ENCODE data around the gene PRTG. TPM values are rescaled to one million over a fixed set of nuclear protein-coding genes. Genes with fewer than 3 reads are reported as not detected.

PRTG gene
- total and polyA plus RNA-seq, 2 of the 13 experiments (the other 11 are each of a cell fraction or from before 2014, with no cell fraction given), result 13.2 to 22.3 TPM

DNA sequence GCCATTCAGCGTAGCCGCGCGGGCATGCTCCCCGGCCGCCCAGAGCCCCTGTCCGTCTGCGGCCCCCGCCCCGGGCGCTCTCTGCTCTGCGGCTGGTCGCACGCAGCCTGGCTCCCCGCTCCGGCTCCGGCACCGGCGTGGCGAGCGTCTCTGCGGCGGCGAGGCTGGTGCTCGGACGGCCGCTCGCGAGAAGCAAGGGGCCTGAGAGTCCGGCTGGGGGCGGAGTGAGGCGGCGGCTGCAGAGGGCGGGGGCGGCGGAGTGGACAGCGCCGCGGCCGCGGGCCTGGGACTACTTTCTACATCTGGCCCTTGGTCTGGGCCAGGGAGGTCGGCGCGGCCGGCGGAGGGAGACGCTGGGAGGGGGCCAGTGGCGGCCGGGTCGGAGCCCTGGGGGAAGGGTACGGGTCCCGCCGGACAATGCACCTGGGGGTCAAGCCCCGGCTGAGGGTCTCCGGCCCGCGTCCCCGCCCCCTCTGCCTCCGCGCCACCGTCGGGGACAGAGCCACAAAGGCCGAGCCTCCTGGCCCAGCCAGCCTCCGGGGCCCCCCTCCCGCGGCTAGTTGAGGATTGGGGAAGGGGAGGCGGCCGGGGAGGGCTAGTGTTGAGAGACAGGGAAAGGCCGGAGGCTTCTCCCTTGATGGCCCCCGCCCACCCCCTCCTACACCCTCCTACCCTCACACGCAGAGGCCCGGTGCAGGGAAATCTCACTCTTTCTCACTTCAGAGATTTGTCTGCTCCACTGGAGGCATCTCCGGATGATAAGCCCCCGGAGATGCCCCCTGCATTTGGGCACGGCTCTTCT, at the start of gene PRTG (continued):
- TF ChIP-seq ZNF773 (CRISPR knock-in tag; IDR thresholded peaks at IDR 0.05; ENCODE audit: borderline replicate concordance), result 0 out of 2 replicates have a peak, but pooled peaks have one; percentile 55
- TF ChIP-seq SNAI1 (CRISPR knock-in tag; IDR thresholded peaks at IDR 0.05; ENCODE audit: borderline replicate concordance), result no peak
- peak; percentile 80; the same call in 1 of the 2 replicates for TF ChIP-seq KMT2A (CRISPR knock-in tag; IDR thresholded peaks at IDR 0.05)
- no peak for TF ChIP-seq TBL1XR1 (IDR thresholded peaks at IDR 0.05; ENCODE audit: borderline replicate concordance, low read length, partially characterized antibody)
- no peak; the same call in none of the 2 replicates for TF ChIP-seq ZNF430 (CRISPR knock-in tag; IDR thresholded peaks at IDR 0.05)
- no peak for TF ChIP-seq ZNF207 (IDR thresholded peaks at IDR 0.05; ENCODE audit: borderline replicate concordance)
- peak; percentile 64; the same call in 1 of the 2 replicates for TF ChIP-seq ARID5B (CRISPR knock-in tag; IDR thresholded peaks at IDR 0.05)
- TF ChIP-seq ATM (IDR thresholded peaks at IDR 0.05; ENCODE audit: borderline replicate concordance), result no peak
- no peak; the same call in 1 of the 2 replicates for TF ChIP-seq SAFB2 (CRISPR knock-in tag; IDR thresholded peaks at IDR 0.05; ENCODE audit: borderline replicate concordance, low read depth)
- TF ChIP-seq, protein P1, sequence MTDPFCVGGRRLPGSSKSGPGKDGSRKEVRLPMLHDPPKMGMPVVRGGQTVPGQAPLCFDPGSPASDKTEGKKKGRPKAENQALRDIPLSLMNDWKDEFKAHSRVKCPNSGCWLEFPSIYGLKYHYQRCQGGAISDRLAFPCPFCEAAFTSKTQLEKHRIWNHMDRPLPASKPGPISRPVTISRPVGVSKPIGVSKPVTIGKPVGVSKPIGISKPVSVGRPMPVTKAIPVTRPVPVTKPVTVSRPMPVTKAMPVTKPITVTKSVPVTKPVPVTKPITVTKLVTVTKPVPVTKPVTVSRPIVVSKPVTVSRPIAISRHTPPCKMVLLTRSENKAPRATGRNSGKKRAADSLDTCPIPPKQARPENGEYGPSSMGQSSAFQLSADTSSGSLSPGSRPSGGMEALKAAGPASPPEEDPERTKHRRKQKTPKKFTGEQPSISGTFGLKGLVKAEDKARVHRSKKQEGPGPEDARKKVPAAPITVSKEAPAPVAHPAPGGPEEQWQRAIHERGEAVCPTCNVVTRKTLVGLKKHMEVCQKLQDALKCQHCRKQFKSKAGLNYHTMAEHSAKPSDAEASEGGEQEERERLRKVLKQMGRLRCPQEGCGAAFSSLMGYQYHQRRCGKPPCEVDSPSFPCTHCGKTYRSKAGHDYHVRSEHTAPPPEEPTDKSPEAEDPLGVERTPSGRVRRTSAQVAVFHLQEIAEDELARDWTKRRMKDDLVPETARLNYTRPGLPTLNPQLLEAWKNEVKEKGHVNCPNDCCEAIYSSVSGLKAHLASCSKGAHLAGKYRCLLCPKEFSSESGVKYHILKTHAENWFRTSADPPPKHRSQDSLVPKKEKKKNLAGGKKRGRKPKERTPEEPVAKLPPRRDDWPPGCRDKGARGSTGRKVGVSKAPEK (CRISPR knock-in tag; IDR thresholded peaks at IDR 0.05; ENCODE audit: borderline replicate concordance), result 0 out of 2 replicates have a peak, but pooled peaks have one; percentile 43
- no peak for TF ChIP-seq ZNF878 (CRISPR knock-in tag; IDR thresholded peaks at IDR 0.05)
- TF ChIP-seq LBX2 (CRISPR knock-in tag; IDR thresholded peaks at IDR 0.05; ENCODE audit: borderline replicate concordance), result no peak
- TF ChIP-seq MZF1 (CRISPR knock-in tag; IDR thresholded peaks at IDR 0.05; ENCODE audit: borderline replicate concordance), result no peak
- no peak for TF ChIP-seq MXI1 (IDR thresholded peaks at IDR 0.05; ENCODE audit: borderline replicate concordance, low read depth, low read length)
- TF ChIP-seq ZNF790 (CRISPR knock-in tag; IDR thresholded peaks at IDR 0.05; ENCODE audit: borderline replicate concordance), result 0 out of 2 replicates have a peak, but pooled peaks have one; percentile 6
- TF ChIP-seq ZBTB2 (CRISPR knock-in tag; IDR thresholded peaks at IDR 0.05; ENCODE audit: low read depth), result no peak; the same call in 1 of the 2 replicates
- TF ChIP-seq ZSCAN29 (CRISPR knock-in tag; conservative IDR thresholded peaks at IDR 0.05), result no peak
- no peak for TF ChIP-seq TFE3 (CRISPR knock-in tag; IDR thresholded peaks at IDR 0.05)

All from HepG2 (cell line).